B cell (primary cell): ENCODE results near the gene PIM3. TPM values are rescaled to one million over a fixed set of nuclear protein-coding genes. Genes with fewer than 3 reads are reported as not detected.

ENCODE experiments used
- ATAC-seq: fragments of 200-7000 bp; cut with Tn5 transposase; one replicate; pipeline ENCODE4 v1.10.0; 2021; ENCODE audit warnings: low read depth, mild to moderate bottlenecking, moderate number of reproducible peaks, moderate library complexity
- CTCF ChIA-PET: fragments of 350-600 bp; sonication (Branson Sonifier 250); formaldehyde crosslinking; loops from one replicate; lab custom pipeline; 2021; ENCODE audit warnings: antibody characterized with exemption, inconsistent platforms; lab: Charles Lee
- POLR2A ChIA-PET: fragments of 350-600 bp; sonication (Branson Sonifier 250); formaldehyde crosslinking; loops from one replicate; lab custom pipeline; 2021; ENCODE audit warnings: antibody characterized with exemption; lab: Charles Lee
- DNase-seq: peaks from one replicate; pipeline ENCODE4 v3.0.0; 2013
- H2AFZ ChIP-seq: 2 replicates; pipeline ENCODE4 v1.6.1; 2012; ENCODE audit warnings: mild to moderate bottlenecking, low read depth, low read length; ENCODE audit not compliant: insufficient read depth, poor library complexity, severe bottlenecking
- H3K27ac ChIP-seq, 2 donors: 1 replicate in 1 of 2; 2 replicates in 1 of 2; pipeline ENCODE4 v1.5.1; 2012 to 2013; ENCODE audit warnings: low read length in 2 of 2, mild to moderate bottlenecking in 2 of 2, moderate library complexity in 1 of 2
- H3K27me3 ChIP-seq, 4 experiments: fragments of 200-600 bp in 1 of 4; sonication (generic) in 1 of 4; replicated peaks in 1 of 4; 1 replicate in 2 of 4; 2 replicates in 2 of 4; pipeline versions ENCODE4 v1.6.1 to v1.7.0; 2013 to 2016; ENCODE audit warnings: low read length in 3 of 4, mild to moderate bottlenecking in 2 of 4, mixed read lengths in 1 of 4, moderate library complexity in 1 of 4; ENCODE audit not compliant: insufficient read depth in 4 of 4, control insufficient read depth in 3 of 4; ENCODE audit errors: control extremely low read depth in 1 of 4
- H3K36me3 ChIP-seq, 2 experiments: replicated peaks in 1 of 2; 1 replicate in 1 of 2; 2 replicates in 1 of 2; pipeline versions ENCODE4 v1.6.1 to v1.7.1; 2013; ENCODE audit warnings: low read length in 1 of 2; ENCODE audit not compliant: insufficient read depth in 2 of 2, control insufficient read depth in 1 of 2; ENCODE audit errors: control extremely low read depth in 1 of 2, extremely low read depth in 1 of 2
- H3K4me1 ChIP-seq, 2 donors: fragments of 200-600 bp in 1 of 2; sonication (generic) in 1 of 2; 1 replicate in 1 of 2; 2 replicates in 1 of 2; pipeline versions ENCODE4 v1.5.1 to v1.6.1; 2013 to 2017; ENCODE audit warnings: low read length in 2 of 2; ENCODE audit not compliant: control insufficient read depth in 2 of 2, insufficient read depth in 2 of 2
- H3K4me2 ChIP-seq: replicated peaks from 2 replicates; pipeline ENCODE3; 2012; ENCODE audit warnings: mild to moderate bottlenecking, low read depth, low read length; ENCODE audit not compliant: poor library complexity, severe bottlenecking
- H3K4me3 ChIP-seq, 5 experiments: fragments of 200-600 bp in 1 of 5; sonication (generic) in 1 of 5; 1 replicate in 3 of 5; 2 replicates in 2 of 5; pipeline versions ENCODE4 v1.5.1 to v1.7.0; 2011 to 2016; ENCODE audit warnings: low read length in 4 of 5, mild to moderate bottlenecking in 4 of 5, low read depth in 2 of 5, control low read depth in 1 of 5, moderate library complexity in 1 of 5; ENCODE audit not compliant: insufficient read depth in 1 of 5; ENCODE audit errors: control extremely low read depth in 1 of 5, extremely low read depth in 1 of 5
- H3K79me2 ChIP-seq: fragments of 200-600 bp; sonication (generic); one replicate; pipeline ENCODE4 v1.6.0; 2016; ENCODE audit warnings: low read length; ENCODE audit not compliant: control insufficient read depth, insufficient read depth
- H3K9ac ChIP-seq: fragments of 200-600 bp; sonication (generic); 2 replicates; pipeline ENCODE4 v1.6.1; 2017; ENCODE audit warnings: mild to moderate bottlenecking, low read length, moderate library complexity
- H3K9me3 ChIP-seq, 3 donors: one replicate each; pipeline versions ENCODE4 v1.6.1 to v1.7.1; 2013; ENCODE audit warnings: low read length in 2 of 3; ENCODE audit not compliant: control insufficient read depth in 2 of 3, insufficient read depth in 1 of 3; ENCODE audit errors: control extremely low read depth in 1 of 3
- H4K20me1 ChIP-seq: 2 replicates; pipeline ENCODE4 v1.6.0; 2012; ENCODE audit warnings: mild to moderate bottlenecking, low read length; ENCODE audit not compliant: insufficient read depth, control insufficient read depth, poor library complexity, severe bottlenecking
- H3K27ac Mint-ChIP-seq: one replicate; pipeline ENCODE4 v1.8.0; 2021; ENCODE audit warnings: mixed read lengths
- H3K27me3 Mint-ChIP-seq: one replicate; pipeline ENCODE4 v1.8.0; 2021; ENCODE audit warnings: mixed read lengths
- H3K4me1 Mint-ChIP-seq: one replicate; pipeline ENCODE4 v1.8.0; 2021; ENCODE audit warnings: mixed read lengths
- H3K4me3 Mint-ChIP-seq: one replicate; pipeline ENCODE4 v1.8.0; 2021; ENCODE audit warnings: mixed read lengths
- H3K9me3 Mint-ChIP-seq: one replicate; pipeline ENCODE4 v1.8.0; 2022; ENCODE audit warnings: mixed read lengths; ENCODE audit not compliant: insufficient read depth
- CTCF ChIP-seq: fragments of 200-600 bp; IDR thresholded peaks from one replicate; pipeline ENCODE4 v1.8.0; 2022; ENCODE audit warnings: antibody characterized with exemption, mild to moderate bottlenecking
- EZH2 ChIP-seq: IDR thresholded peaks from 2 replicates; pipeline ENCODE4 v1.6.1; 2012; ENCODE audit warnings: borderline replicate concordance, low read depth, mild to moderate bottlenecking, moderate library complexity, low read length; ENCODE audit not compliant: insufficient read depth, poor library complexity, severe bottlenecking
- WGBS: methylation state at CpG from one replicate; pipeline ENCODE4 v1.1.5; 2013; ENCODE audit warnings: missing lambda C conversion rate; ENCODE audit not compliant: insufficient coverage; 5-methylcytosine and 5-hydroxymethylcytosine counted together
- intact Hi-C: fragments of 100-400 bp; cut with micrococcal nuclease; formaldehyde crosslinking; loops from one replicate; pipeline ENCODE4 v1.10.0; 2022
- polyA plus RNA-seq: library from polyadenylated mRNA; depleted of rRNA; stranded (reverse); fragments of >200 nt; gene quantifications from 2 replicates; pipeline ENCODE4 v1.2.3, GENCODE V29; 2012
- total RNA-seq, 2 donors: library from RNA; stranded (reverse); fragments of 120-200 nt in 1 of 2; gene quantifications; 1 replicate in 1 of 2; 2 replicates in 1 of 2; pipeline versions ENCODE4 v1.2.3 to v1.2.4, GENCODE V29; 2013 to 2022

PIM3 gene
- total and polyA plus RNA-seq, 2 donors (not counting 1 experiment from before 2014, with no cell fraction given) = 74.6 to 128 TPM

GRCh38 chr22:49991167-49991566 is 30.6 kb downstream of the PIM3 start:
- Histone ChIP-seq H3K4me3 (no peak overlapping the region), H2AFZ (no peak overlapping the region), H3K27me3 (no peaks in the 10 kb centered on the region), H3K27ac (no peak overlapping the region), H3K36me3 (no peaks in the 10 kb centered on the region), H3K79me2 (no peaks in the 10 kb centered on the region), H3K9ac (no peak overlapping the region), H4K20me1 (no peaks in the 10 kb centered on the region), H3K9me3 (peaks cover 1 to 14% (median 12%) of the 10 kb centered on the region in 3 donors), H3K4me1 (peaks cover 11 to 19% of the 10 kb centered on the region in 2 donors), H3K4me2 (no peak overlapping the region)
- no peak overlapping the region for H3K27ac Mint-ChIP-seq
- ChIA-PET POLR2A (interaction anchor here (0.6 to 0.7 kb wide), 2 partner anchors 56 to 149 kb away, joined by 3 to 4 read pairs; no protein-coding TSS in a partner anchor), CTCF (interaction anchor here (0.7 to 4.4 kb wide), 5 partner anchors 10 to 61 kb away, joined by 3 to 68 read pairs (median 4); no protein-coding TSS in a partner anchor)
- ATAC-seq = no peak
- H3K4me1 Mint-ChIP-seq = peaks cover 11% of the 10 kb centered on the region
- 93% methylated on average over 2 of the region's 6 CpGs for WGBS
- no peak overlapping the region for H3K4me3 Mint-ChIP-seq
- H3K27me3 Mint-ChIP-seq = no peaks in the 10 kb centered on the region
- H3K9me3 Mint-ChIP-seq = peaks cover 5% of the 10 kb centered on the region
- intact Hi-C loops = no loop called here
- TF ChIP-seq CTCF (no peak), EZH2 (no peak)
- DNase-seq = no peak

GRCh38 chr22:49991907-49992533 is 31.4 kb downstream of the PIM3 start:
- POLR2A ChIA-PET = interaction anchor here (0.6 to 2.8 kb wide), 2 partner anchors 62 to 148 kb away, joined by 4 to 16 read pairs; no protein-coding TSS in a partner anchor
- CTCF ChIA-PET = interaction anchor here (1.0 to 5.6 kb wide), 8 partner anchors 11 to 65 kb away, joined by 3 to 68 read pairs (median 15); partner anchors contain the start of gene PIM3

More at GRCh38 chr22:49991907-49992533, 31.4 kb downstream of the PIM3 start:
- Histone ChIP-seq H2AFZ (no peak overlapping the region), H3K36me3 (no peaks in the 10 kb centered on the region), H3K9ac (no peak overlapping the region), H3K4me1 (peaks cover 11 to 20% of the 10 kb centered on the region in 2 donors), H3K27ac (no peak overlapping the region), H3K4me3 (no peak overlapping the region), H3K27me3 (no peaks in the 10 kb centered on the region), H3K4me2 (no peak overlapping the region), H3K9me3 (peaks cover 1 to 14% (median 9%) of the 10 kb centered on the region in 3 donors), H4K20me1 (no peaks in the 10 kb centered on the region), H3K79me2 (no peaks in the 10 kb centered on the region)
- no peak for DNase-seq
- Mint-ChIP-seq H3K27ac (no peak overlapping the region), H3K27me3 (no peaks in the 10 kb centered on the region), H3K4me1 (peaks cover 11% of the 10 kb centered on the region), H3K9me3 (peaks cover 5% of the 10 kb centered on the region), H3K4me3 (no peak overlapping the region)
- intact Hi-C loops = loop anchor here (2.0 kb wide), 1 partner anchor 39 kb away; no protein-coding TSS in a partner anchor
- WGBS = 86% methylated on average over 4 of the region's 7 CpGs
- TF ChIP-seq EZH2 (no peak), CTCF (no peak)
- ATAC-seq = no peak
